Astrocyte (in vitro differentiated cells and primary cell): Measurements from ENCODE around the gene KIAA0408. TPM values are rescaled to one million over a fixed set of nuclear protein-coding genes. Genes with fewer than 3 reads are reported as not detected.

Source experiments
- DNase-seq: peaks from one replicate; pipeline ENCODE4 v3.0.0-alpha.2; 2010; ENCODE audit warnings: low read depth
- FAIRE-seq: peaks from 2 replicates; lab custom pipeline; 2011; peaks lifted over from hg19 to GRCh38; lab: Jason Lieb, UNC
- H2AFZ ChIP-seq: 2 replicates; pipeline ENCODE4 v1.6.0; 2012; ENCODE audit warnings: low read depth, low read length, inconsistent platforms
- H3K27ac ChIP-seq: 2 replicates; pipeline ENCODE4 v1.5.1; 2011; ENCODE audit warnings: low read depth, low read length, inconsistent platforms
- H3K27me3 ChIP-seq: 2 replicates; pipeline ENCODE4 v1.6.0; 2011; ENCODE audit warnings: low read length, inconsistent platforms; ENCODE audit not compliant: insufficient read depth
- H3K36me3 ChIP-seq: 2 replicates; pipeline ENCODE4 v1.5.1; 2011; ENCODE audit warnings: low read length, inconsistent platforms; ENCODE audit not compliant: insufficient read depth
- H3K4me1 ChIP-seq: 2 replicates; pipeline ENCODE4 v1.5.1; 2011; ENCODE audit warnings: low read length, inconsistent platforms; ENCODE audit not compliant: insufficient read depth
- H3K4me2 ChIP-seq: 2 replicates; pipeline ENCODE4 v1.6.0; 2012; ENCODE audit warnings: low read length, inconsistent platforms
- H3K4me3 ChIP-seq: 2 replicates; pipeline ENCODE4 v1.5.1; 2011; ENCODE audit warnings: low read depth, mild to moderate bottlenecking, low read length, inconsistent platforms; ENCODE audit not compliant: insufficient read depth
- H3K79me2 ChIP-seq: 2 replicates; pipeline ENCODE4 v1.6.0; 2012; ENCODE audit warnings: mild to moderate bottlenecking, low read length, inconsistent platforms; ENCODE audit not compliant: insufficient read depth
- H3K9ac ChIP-seq: 2 replicates; pipeline ENCODE4 v1.6.0; 2012; ENCODE audit warnings: mild to moderate bottlenecking, low read length, inconsistent platforms
- H3K9me3 ChIP-seq: 2 replicates; pipeline ENCODE4 v1.5.1; 2012; ENCODE audit warnings: low read depth, mild to moderate bottlenecking, low read length, inconsistent platforms; ENCODE audit not compliant: insufficient read depth
- H4K20me1 ChIP-seq: 2 replicates; pipeline ENCODE4 v1.6.0; 2012; ENCODE audit warnings: low read length, inconsistent platforms; ENCODE audit not compliant: insufficient read depth
- H3K27ac Mint-ChIP-seq: one replicate; pipeline ENCODE4 v1.8.0; 2021; ENCODE audit warnings: mild to moderate bottlenecking, mixed read lengths; ENCODE audit not compliant: unreplicated experiment
- H3K27me3 Mint-ChIP-seq: one replicate; pipeline ENCODE4 v1.8.0; 2021; ENCODE audit warnings: low read depth, mixed read lengths; ENCODE audit not compliant: unreplicated experiment
- H3K36me3 Mint-ChIP-seq: one replicate; pipeline ENCODE4 v1.8.0; 2021; ENCODE audit warnings: low read depth, mixed read lengths; ENCODE audit not compliant: unreplicated experiment
- H3K4me1 Mint-ChIP-seq: one replicate; pipeline ENCODE4 v1.8.0; 2021; ENCODE audit warnings: low read depth, mixed read lengths; ENCODE audit not compliant: unreplicated experiment
- H3K4me3 Mint-ChIP-seq: one replicate; pipeline ENCODE4 v1.8.0; 2021; ENCODE audit warnings: mild to moderate bottlenecking, moderate library complexity, mixed read lengths; ENCODE audit not compliant: unreplicated experiment
- H3K9me3 Mint-ChIP-seq: one replicate; pipeline ENCODE4 v1.8.0; 2021; ENCODE audit warnings: mild to moderate bottlenecking, mixed read lengths; ENCODE audit not compliant: unreplicated experiment
- EZH2 ChIP-seq: IDR thresholded peaks from 2 replicates; pipeline ENCODE4 v1.6.1; 2012; ENCODE audit warnings: mild to moderate bottlenecking, low read length, inconsistent platforms; ENCODE audit not compliant: insufficient read depth
- total RNA-seq: library from RNA; stranded (reverse); gene quantifications from 2 replicates; pipeline ENCODE4 v1.2.1, GENCODE V29; 2021
- TF ChIP-seq, protein P1 (sequence below): IDR thresholded peaks from 2 replicates; pipeline ENCODE4 v1.5.1; 2011; ENCODE audit warnings: low read depth, mild to moderate bottlenecking, inconsistent platforms, low read length, moderate library complexity; ENCODE audit not compliant: insufficient read depth

Gene KIAA0408
- total RNA-seq, 1 donor from 2014 or later, result 19.6 TPM

- DNase-seq (no peak), FAIRE-seq (no peak)
- Histone ChIP-seq H3K79me2 (no peaks in the 10 kb centered on the region), H4K20me1 (no peaks in the 10 kb centered on the region), H3K4me1 (no peaks in the 10 kb centered on the region), H3K9ac (no peak overlapping the region), H3K27me3 (no peaks in the 10 kb centered on the region), H2AFZ (no peak overlapping the region), H3K27ac (no peak overlapping the region), H3K4me3 (no peak overlapping the region), H3K4me2 (no peak overlapping the region), H3K9me3 (no peaks in the 10 kb centered on the region), H3K36me3 (peaks cover 11% of the 10 kb centered on the region)
- TF ChIP-seq EZH2, result no peak
- TF ChIP-seq, protein P1, sequence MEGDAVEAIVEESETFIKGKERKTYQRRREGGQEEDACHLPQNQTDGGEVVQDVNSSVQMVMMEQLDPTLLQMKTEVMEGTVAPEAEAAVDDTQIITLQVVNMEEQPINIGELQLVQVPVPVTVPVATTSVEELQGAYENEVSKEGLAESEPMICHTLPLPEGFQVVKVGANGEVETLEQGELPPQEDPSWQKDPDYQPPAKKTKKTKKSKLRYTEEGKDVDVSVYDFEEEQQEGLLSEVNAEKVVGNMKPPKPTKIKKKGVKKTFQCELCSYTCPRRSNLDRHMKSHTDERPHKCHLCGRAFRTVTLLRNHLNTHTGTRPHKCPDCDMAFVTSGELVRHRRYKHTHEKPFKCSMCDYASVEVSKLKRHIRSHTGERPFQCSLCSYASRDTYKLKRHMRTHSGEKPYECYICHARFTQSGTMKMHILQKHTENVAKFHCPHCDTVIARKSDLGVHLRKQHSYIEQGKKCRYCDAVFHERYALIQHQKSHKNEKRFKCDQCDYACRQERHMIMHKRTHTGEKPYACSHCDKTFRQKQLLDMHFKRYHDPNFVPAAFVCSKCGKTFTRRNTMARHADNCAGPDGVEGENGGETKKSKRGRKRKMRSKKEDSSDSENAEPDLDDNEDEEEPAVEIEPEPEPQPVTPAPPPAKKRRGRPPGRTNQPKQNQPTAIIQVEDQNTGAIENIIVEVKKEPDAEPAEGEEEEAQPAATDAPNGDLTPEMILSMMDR, result no peak
- Mint-ChIP-seq H3K9me3 (no peaks in the 10 kb centered on the region), H3K4me3 (no peak overlapping the region), H3K36me3 (peaks cover 2% of the 10 kb centered on the region), H3K4me1 (peaks cover 2% of the 10 kb centered on the region), H3K27me3 (no peaks in the 10 kb centered on the region), H3K27ac (no peak overlapping the region)
Measured at GRCh38 chr6:127439718-127440117, 19.5 kb downstream of the KIAA0408 start.

DNA sequence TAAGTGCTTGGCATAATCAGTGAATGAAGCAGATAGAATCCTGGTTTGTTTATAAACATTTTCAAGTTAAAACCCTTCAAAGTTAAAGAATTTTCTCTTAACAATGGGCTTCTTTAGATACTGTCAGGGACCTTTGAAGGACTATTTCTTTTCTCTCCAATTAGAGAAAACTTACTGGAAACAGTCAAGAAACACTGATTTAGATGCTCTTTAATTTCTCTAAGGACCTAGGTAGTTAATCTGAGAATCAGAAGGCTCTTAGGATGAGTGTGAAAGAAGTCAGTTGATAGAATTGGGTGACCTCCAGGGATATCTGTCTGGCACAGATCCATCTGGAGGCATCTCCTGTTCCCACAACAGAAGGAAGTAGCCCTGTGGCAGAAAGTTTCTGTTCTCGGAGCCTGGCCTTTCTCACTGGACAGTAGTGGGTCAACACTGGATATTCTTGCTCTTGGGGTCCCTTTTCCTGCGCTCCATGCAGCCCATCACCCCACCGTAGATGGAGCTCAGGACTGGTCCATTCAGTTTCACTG lies 22.5 kb downstream of the KIAA0408 start:
- no peaks in the 10 kb centered on the region for H3K27me3 ChIP-seq
- no peaks in the 10 kb centered on the region for H3K4me1 ChIP-seq
- no peak overlapping the region for H2AFZ ChIP-seq
- TF ChIP-seq, protein P1, result no peak
- no peak for TF ChIP-seq EZH2
- H3K9ac ChIP-seq, result no peak overlapping the region
- H3K9me3 Mint-ChIP-seq, result no peaks in the 10 kb centered on the region
- H3K27ac ChIP-seq, result no peak overlapping the region
- H3K9me3 ChIP-seq, result no peaks in the 10 kb centered on the region
- no peak overlapping the region for H3K27ac Mint-ChIP-seq
- H3K4me2 ChIP-seq, result no peak overlapping the region
- DNase-seq (no peak), FAIRE-seq (no peak)
- no peaks in the 10 kb centered on the region for H3K27me3 Mint-ChIP-seq
- H3K36me3 ChIP-seq, result no peaks in the 10 kb centered on the region
- H3K36me3 Mint-ChIP-seq, result peaks cover 2% of the 10 kb centered on the region
- no peak overlapping the region for H3K4me3 Mint-ChIP-seq
- H3K4me1 Mint-ChIP-seq, result peaks cover 2% of the 10 kb centered on the region
- H3K4me3 ChIP-seq, result no peak overlapping the region
- no peaks in the 10 kb centered on the region for H3K79me2 ChIP-seq
- no peaks in the 10 kb centered on the region for H4K20me1 ChIP-seq

DNA sequence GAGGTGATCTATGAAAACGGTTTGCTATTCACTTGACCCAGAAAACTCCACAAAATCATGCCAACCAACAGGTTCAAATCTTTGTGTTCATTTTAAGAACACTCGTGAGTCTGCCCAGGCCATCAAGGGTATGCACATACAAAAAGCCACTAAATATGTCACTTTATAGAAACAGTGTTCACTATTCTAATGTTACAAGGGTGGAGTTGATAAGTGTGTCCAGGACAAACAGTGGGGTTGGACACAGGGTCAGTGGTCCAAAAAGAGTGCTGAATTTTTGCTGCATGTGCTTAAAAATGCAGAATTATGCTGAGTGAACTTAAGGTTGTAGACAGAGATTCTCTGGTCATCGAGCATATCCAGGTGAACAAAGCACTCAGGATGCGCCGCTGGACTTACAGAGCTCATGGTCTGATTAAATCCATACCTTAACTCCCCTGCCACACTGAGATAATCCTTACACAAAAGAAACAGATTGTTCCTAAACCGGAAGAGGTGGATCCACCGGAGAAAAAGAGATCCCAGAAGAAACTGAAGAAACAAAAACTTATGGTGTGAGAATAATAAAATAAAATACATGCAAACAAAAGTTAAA lies 23.5 kb downstream of the KIAA0408 start:
- no peaks in the 10 kb centered on the region for H3K27me3 Mint-ChIP-seq
- TF ChIP-seq, protein P1, result no peak
- no peak for TF ChIP-seq EZH2

More for the DNA sequence above, 23.5 kb downstream of the KIAA0408 start:
- Histone ChIP-seq H3K36me3 (no peaks in the 10 kb centered on the region), H4K20me1 (no peaks in the 10 kb centered on the region), H3K79me2 (no peaks in the 10 kb centered on the region), H3K4me2 (no peak overlapping the region), H3K9me3 (no peaks in the 10 kb centered on the region), H3K27me3 (no peaks in the 10 kb centered on the region), H3K27ac (no peak overlapping the region), H3K4me1 (no peaks in the 10 kb centered on the region), H2AFZ (no peak overlapping the region), H3K4me3 (no peak overlapping the region), H3K9ac (no peak overlapping the region)
- H3K4me1 Mint-ChIP-seq, result peaks cover 2% of the 10 kb centered on the region
- no peak for DNase-seq
- FAIRE-seq, result no peak
- H3K36me3 Mint-ChIP-seq, result peaks cover 2% of the 10 kb centered on the region
- no peaks in the 10 kb centered on the region for H3K9me3 Mint-ChIP-seq
- no peak overlapping the region for H3K4me3 Mint-ChIP-seq
- no peak overlapping the region for H3K27ac Mint-ChIP-seq
